GM18511 (cell line): ENCODE data around the gene CDKN2B-AS1.

Experiments used
- ATAC-seq: cut with Tn5 transposase; IDR thresholded peaks from one replicate; pipeline ENCODE4 v1.9.1; 2021; ENCODE audit warnings: mild to moderate bottlenecking, moderate library complexity; ENCODE audit not compliant: unreplicated experiment

Gene CDKN2B-AS1

DNA sequence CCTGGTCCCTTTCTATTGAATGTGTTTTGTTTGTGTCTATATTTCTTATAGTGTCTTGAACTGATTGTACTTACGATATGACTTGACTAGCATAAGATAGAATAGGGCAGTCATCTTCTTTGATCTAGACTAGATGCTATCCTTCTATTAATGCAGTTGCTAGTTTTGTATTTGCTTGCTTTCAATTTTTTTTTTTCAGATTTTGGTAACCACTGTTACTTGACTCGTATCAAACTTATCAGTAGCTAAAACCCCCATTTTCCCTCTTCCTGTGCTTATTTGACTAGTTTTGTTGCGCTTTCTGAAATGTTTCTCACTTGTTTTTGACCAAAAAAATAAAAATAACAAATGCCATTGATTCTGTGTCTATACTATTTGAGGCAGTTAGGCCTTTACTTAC, 83.5 kb downstream of the CDKN2B-AS1 start:
- no peak for ATAC-seq

DNA sequence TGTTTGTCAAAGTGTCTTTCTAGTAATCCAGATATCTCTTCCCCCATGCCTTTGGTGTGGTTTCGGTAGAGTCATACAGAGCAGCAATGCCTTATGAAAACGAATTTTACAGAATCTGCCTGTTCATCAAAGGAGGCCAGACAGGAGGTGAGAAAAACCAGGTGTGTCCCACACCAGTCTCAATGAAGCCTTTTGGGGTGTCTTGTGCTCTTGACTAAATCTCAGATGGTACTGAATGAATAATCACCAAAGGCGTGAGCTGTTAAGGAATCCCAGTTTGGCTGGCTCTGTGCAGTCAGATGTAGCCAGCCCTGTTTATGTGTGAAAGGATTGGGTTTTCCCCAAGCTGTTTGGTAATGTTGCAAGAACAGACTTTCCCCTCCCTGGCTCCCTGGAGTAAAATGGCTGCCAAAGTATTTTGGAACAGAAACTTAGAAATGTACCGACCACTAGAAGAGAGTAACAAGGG, 85.3 kb downstream of the CDKN2B-AS1 start:
- peak; percentile 95 for ATAC-seq

- no peak for ATAC-seq
These were observed 89.9 kb downstream of the CDKN2B-AS1 start for GRCh38 chr9:22084336-22085035.

GRCh38 chr9:22088053-22088716, 93.6 kb downstream of the CDKN2B-AS1 start:
- ATAC-seq: no peak

DNA sequence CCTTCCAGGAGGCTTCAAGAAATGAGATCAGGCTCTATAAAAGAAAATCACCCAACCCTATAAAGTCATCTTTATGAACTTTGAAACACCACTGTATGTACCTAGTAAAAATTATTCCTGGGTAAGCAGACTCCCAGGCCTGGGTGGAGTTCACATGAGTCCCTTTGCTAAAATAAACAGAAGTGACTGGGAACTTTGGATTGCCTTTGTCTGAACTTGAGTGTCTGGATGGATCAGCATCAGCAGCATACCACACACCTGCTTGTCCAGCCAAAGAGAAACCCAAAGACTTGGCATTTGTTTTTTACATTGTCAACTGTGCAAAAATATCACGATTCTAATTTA, 94.1 kb downstream of the CDKN2B-AS1 start:
- ATAC-seq: no peak

DNA sequence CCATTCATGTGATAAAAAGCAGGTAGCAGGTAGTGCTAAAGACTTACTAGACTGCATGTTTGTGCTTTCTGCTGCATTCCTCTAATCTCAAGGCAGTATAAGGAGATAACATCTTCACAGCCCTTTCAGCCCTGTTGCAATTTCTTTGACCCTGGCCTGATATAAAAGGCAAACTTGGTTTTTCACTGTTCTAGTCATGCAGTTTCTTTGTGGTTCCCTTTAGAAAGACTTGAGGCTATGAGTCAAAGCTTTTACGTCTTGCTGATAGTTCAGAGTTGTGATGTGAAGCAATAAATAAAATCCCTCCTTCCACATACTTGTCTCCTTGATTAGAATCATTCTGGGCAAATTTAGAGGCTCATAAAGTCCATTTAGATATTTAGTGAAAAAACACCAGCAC, 103.1 kb downstream of the CDKN2B-AS1 start:
- no peak for ATAC-seq

- ATAC-seq: no peak
These were observed 104.2 kb downstream of the CDKN2B-AS1 start for GRCh38 chr9:22098643-22099332.

DNA sequence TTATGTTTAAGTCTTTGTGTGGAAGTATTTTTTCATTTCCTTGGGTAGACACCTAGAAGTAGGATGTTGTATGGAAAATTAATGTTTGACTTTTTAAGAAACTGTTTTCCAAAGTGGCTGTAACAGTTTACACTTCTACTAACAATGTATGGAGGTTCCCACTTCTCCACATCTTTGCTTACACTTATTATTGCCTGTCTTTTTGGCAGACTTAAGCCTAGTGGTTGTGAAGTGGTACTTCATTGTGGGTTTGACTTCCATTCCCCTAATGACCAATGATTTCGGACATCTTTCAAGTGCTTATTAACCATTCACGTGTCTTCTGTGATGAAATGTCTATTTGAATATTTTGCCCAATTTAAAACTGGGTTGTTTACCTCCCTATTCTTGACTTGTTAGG, 106.0 kb downstream of the CDKN2B-AS1 start:
- ATAC-seq: no peak

DNA sequence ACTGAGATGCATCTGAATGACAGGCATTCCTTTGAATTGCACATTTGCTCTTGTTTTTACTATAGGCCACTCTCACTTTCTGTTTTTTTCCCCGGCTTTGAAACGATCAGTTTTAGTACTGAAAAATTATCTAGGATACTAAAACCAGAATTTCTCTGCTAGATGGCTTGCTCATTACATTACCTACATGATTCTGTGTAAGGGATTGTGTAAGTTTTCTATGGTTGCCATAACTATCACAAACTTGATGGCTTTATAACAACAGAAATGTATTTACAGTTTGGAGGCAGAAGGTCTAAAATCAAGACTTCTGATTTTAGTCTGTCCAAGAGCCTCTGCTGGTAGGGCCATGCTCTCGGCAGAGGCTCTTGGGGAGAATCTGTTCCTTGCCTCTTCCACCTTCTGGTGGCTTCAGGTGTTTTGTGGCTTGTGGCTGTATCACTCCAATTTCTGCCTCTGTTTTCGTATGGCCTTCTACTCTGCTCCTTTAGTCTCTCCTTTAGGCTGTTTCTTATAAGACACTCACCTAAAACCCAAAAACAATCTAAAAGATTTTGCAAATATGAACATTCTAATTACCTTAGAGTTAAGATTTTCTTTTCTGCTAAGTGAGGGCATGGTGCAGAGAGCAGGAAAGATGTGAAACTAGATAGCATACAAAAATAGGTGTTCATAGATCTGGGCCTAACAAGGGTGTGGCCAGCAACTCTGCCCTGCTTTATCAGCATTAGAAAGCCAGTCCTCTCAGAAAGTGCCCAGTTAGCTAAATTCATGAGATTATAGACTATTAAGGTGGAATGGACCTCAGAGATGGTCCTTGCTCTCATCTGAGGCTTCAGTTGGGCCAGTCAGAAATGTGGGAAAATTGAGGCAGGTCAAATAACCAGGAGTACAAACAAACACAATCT, 107.8 kb downstream of the CDKN2B-AS1 start:
- ATAC-seq: no peak

DNA sequence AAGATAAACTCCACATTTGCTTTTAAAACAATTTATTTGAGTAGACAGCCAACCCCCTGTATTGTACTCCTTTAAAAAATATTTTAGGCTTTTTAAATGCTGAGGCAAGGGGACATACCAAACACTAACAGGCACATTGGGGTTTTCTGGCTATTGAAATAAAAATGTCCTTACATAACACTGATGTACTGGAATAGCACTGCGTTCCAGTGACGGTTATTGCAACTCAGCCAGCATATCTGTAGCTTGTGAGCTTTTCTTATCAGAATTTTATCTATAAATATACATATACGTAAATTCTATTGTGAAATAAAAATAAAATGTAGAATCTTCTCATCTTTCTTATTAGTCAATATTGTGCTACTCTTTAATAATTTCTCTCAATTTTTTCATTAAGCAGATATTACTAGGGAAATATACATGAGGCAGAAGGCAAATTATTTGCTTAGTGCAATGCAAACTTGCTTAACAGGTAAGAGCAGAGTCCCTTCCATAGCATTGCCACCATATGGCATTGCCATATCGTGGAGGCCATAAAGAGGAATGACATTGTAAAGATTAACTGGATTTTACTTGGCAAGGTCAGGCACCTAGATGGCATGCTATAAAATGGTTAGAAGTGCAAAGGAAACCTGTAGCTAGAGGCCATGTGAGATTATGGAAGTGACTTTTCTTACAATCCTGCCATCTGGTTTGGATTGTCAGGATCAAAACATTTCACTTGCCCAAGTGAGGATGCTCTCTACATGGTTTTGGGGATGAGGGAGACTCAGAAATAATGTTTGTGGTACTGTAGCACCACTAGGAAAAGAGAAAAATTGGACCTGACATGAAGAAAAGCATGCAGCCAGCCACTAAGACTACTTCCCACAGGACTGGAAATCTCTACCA, 109.3 kb downstream of the CDKN2B-AS1 start:
- ATAC-seq: no peak

DNA sequence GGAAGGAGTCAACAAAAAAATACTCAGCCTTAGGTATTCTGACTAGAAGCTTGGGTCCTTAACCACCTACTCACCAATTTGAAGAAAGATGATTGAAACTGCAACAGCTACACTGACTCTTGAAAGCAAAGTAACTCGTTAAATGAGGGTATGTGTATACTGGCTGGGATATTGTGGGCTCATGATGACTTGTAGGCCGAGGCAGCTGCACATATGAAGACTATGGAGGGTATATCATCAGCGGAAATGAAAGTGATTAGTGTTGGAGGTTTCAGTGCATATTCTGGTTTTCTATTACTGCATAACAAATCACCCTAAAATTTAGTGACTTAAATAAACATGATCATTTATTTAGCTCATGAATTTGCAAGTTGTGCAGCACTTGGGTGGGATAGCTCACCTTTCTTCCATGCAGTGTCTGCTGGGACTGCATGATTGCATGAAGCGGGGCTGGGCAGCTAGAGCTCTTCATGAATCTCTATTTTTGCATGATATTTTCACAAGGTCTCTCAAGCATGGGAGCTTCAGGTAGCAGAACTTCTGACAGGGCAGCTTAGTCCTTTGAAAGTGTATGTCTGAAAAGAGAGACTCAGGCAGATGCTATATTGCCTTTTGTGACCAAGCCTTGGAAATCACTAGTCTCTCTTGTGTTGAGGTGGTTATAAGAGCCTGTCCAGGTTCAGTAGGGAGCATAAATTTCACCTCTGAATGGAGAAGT, 110.6 kb downstream of the CDKN2B-AS1 start:
- ATAC-seq: peak; percentile 98

DNA sequence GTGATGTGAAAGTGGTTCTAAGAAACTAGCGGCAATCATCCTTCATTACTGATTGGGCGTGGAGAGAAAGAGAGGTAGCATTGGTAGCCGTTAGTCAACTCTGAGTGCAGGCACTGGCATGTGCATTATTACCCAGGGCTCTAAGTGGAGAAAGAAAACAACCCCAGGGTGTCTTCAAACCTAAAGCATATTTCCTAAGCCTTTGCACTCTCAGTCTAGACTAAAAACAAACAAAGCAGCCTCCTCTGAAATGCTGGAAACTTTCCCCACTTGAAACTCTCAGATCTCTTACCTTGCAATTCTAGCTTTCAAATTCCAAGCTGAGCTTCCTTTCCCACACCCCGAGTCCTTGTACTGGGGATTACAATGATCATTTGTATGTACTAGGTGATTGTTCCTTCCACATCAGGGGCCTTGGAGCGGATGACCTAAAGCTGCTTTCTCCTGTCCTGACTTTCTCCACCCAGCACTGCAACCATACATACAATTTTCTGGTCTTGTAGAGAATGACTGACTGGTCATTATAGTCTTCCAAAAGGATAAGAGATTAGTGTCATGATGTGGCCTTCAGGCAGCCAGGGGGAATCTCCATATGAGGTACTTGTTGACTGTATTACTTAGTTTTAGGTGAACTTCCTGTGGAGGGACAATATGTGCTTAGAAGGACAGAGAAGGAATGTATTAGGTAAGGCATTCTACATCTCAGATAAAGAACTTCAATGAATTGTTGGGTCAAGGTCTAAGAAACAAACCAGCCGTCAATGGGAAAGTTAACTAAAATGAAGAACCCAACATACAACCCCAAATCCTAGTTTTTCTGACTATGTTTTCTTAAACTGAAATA, 112.8 kb downstream of the CDKN2B-AS1 start:
- no peak for ATAC-seq

DNA sequence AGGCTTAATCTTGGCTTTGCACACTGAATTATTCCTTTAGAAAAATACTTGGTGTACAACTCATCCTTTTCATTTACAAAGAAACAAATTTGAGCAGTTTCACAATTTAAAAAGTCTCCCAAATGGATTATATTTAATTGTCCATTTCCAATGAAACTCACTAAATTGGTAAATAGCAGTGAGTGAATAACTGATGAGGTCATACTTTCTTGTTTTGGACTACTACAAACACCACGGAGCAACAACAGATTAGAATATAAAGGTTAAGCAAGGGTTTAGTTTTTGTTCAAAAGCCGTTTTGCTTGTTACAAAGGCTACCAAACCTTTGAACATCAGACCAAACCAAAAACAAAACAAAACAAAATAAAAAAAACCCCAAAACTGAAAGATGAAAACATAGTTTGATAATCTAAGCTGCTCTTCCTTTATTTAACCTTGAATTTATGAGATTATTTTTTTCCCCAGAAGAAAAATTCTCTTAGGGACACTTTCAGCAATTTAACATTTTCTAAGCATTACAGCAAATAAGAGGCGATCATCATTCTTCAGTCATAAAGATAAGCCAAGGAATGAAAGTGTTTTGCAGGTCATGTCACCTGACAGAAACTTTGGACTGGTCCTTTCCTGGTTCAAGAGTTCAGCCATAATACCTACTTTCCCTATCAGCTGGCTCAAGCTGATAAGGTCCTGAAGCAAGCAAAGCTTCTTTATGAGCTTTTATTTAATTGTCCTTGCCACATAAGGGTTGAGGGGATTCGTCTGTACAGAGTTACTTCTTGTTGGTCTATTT, 114.2 kb downstream of the CDKN2B-AS1 start:
- no peak for ATAC-seq

DNA sequence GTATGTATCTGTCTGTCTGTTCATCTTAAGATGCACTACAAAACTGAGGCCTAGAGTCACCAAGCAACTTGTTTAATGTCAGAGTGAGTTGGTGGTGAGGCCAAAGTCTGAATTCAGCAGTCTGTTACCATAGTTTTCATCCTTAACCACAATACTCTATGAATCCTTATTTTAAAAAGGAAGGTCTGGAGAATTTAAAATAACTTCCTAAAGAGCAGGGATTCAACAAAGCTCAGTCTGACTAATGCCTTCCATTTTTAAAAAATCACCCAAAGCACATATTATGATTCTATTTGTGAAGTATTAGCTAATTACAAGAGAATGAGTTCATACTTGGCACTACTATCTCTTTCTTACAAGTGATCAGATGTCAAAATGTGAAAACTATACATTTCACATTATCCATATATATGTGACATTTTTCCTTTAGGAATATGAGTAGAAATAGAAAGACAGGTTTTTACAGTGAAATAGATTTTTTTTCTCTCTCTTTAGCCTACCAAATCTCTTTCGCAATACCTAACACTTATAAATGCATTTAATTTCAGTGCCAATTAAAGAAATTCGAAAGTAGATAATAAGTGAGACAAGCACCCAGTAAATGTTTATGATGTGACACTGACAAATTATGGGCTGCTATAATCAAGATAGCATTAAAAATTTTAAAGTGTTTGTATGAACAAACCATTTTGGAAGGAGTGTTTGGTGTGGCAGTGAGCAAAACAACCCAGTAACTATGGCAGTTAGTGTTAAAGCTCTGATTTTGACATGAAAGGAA, 116.8 kb downstream of the CDKN2B-AS1 start:
- ATAC-seq: no peak

- no peak for ATAC-seq
These were observed 117.3 kb downstream of the CDKN2B-AS1 start for GRCh38 chr9:22111954-22112247.

GRCh38 chr9:22112870-22113821, 118.6 kb downstream of the CDKN2B-AS1 start:
- ATAC-seq: no peak
